GM12878 (cell line): Measurements from ENCODE around the gene ITGA2.

Source experiments
- BHLHE40 ChIP-seq, 2 experiments: fragments of 450-650 bp in 1 of 2; IDR thresholded peaks; 2 replicates each; pipeline ENCODE4 v1.6.1; 2011 to 2017; ENCODE audit warnings: low read depth in 2 of 2, borderline replicate concordance in 1 of 2, improper control_type of control experiment in 1 of 2, low read length in 1 of 2, mild to moderate bottlenecking in 1 of 2
- NRF1 ChIP-seq: conservative IDR thresholded peaks from 2 replicates; pipeline ENCODE4 v1.6.1; 2011; ENCODE audit warnings: mild to moderate bottlenecking, low read depth, low read length, improper control_type of control experiment
- TF ChIP-seq, protein P1 (sequence below), 3 experiments: IDR thresholded peaks in 2 of 3; conservative IDR thresholded peaks in 1 of 3; 2 replicates each; pipeline ENCODE4 v1.5.1; 2011; ENCODE audit warnings: low read depth in 3 of 3, low read length in 3 of 3, mild to moderate bottlenecking in 3 of 3, control low read depth in 2 of 3, moderate library complexity in 2 of 3, inconsistent platforms in 1 of 3, mixed read lengths in 1 of 3; ENCODE audit not compliant: control insufficient read depth in 2 of 3, insufficient read depth in 1 of 3; ENCODE audit errors: extremely low read depth in 1 of 3
- TF ChIP-seq, protein P2 (sequence below): fragments of 450-650 bp; IDR thresholded peaks from 2 replicates; pipeline ENCODE4 v1.6.1; 2018; ENCODE audit warnings: borderline replicate concordance, mild to moderate bottlenecking; ENCODE audit not compliant: partially characterized antibody

DNA sequence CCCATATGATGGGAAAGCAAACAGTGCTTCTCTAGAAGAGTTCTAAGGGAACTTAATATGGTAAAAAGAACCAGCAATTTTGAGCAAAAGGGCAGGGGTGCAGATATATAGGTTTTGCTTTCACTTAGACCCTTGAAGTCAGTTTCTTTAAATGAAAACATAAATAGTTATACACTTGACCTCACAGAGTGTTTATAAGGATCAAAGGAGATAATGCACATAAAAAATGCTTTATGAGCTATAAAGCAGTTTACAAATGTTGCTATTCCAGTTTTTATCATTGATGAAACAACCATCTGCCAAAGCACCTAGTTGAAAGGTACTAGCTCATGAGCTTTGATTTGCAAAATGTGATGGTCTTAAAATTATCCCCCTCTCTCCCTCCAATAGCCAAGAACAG lies 45.7 kb downstream of the ITGA2 start:
- TF ChIP-seq, protein P1, sequence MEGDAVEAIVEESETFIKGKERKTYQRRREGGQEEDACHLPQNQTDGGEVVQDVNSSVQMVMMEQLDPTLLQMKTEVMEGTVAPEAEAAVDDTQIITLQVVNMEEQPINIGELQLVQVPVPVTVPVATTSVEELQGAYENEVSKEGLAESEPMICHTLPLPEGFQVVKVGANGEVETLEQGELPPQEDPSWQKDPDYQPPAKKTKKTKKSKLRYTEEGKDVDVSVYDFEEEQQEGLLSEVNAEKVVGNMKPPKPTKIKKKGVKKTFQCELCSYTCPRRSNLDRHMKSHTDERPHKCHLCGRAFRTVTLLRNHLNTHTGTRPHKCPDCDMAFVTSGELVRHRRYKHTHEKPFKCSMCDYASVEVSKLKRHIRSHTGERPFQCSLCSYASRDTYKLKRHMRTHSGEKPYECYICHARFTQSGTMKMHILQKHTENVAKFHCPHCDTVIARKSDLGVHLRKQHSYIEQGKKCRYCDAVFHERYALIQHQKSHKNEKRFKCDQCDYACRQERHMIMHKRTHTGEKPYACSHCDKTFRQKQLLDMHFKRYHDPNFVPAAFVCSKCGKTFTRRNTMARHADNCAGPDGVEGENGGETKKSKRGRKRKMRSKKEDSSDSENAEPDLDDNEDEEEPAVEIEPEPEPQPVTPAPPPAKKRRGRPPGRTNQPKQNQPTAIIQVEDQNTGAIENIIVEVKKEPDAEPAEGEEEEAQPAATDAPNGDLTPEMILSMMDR (IDR thresholded peaks at IDR 0.05 in 2 of 3, conservative IDR thresholded peaks at IDR 0.05 in 1 of 3; ENCODE audit: control insufficient read depth in 2 of 3, extremely low read depth in 1 of 3, insufficient read depth in 1 of 3, low read depth in 3 of 3, low read length in 3 of 3) = no peak
- no peak for TF ChIP-seq NRF1
- TF ChIP-seq BHLHE40 (IDR thresholded peaks at IDR 0.05; ENCODE audit: borderline replicate concordance in 1 of 2, low read depth in 2 of 2, low read length in 1 of 2) = no peak
- TF ChIP-seq, protein P2, sequence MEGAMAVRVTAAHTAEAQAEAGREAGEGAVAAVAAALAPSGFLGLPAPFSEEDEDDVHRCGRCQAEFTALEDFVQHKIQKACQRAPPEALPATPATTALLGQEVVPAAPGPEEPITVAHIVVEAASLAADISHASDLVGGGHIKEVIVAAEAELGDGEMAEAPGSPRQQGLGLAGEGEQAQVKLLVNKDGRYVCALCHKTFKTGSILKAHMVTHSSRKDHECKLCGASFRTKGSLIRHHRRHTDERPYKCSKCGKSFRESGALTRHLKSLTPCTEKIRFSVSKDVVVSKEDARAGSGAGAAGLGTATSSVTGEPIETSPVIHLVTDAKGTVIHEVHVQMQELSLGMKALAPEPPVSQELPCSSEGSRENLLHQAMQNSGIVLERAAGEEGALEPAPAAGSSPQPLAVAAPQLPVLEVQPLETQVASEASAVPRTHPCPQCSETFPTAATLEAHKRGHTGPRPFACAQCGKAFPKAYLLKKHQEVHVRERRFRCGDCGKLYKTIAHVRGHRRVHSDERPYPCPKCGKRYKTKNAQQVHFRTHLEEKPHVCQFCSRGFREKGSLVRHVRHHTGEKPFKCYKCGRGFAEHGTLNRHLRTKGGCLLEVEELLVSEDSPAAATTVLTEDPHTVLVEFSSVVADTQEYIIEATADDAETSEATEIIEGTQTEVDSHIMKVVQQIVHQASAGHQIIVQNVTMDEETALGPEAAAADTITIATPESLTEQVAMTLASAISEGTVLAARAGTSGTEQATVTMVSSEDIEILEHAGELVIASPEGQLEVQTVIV = no peak
